ENCODE data around the gene SLC11A2.

Gene SLC11A2

GRCh38 chr12:51028813-51029150 is 2.6 kb upstream of the SLC11A2 start:
- H3K9me3 ChIP-seq (ENCODE audit: low read length): no peaks in the 10 kb centered on the region
- no peak for TF ChIP-seq CTCF (IDR thresholded peaks at IDR 0.05; ENCODE audit: low read length)
- no peak for TF ChIP-seq EZH2 (IDR thresholded peaks at IDR 0.05; ENCODE audit: borderline replicate concordance, low read length)
- H3K9ac ChIP-seq (ENCODE audit: low read length): no peak overlapping the region
- peaks cover 20% of the 10 kb centered on the region for H3K79me2 ChIP-seq (ENCODE audit: insufficient read depth, low read length)
- peaks cover 35% of the 10 kb centered on the region for H3K4me1 ChIP-seq (ENCODE audit: insufficient read depth, low read length, severe bottlenecking)
- no peak overlapping the region for H2AFZ ChIP-seq (ENCODE audit: low read length)
- no peaks in the 10 kb centered on the region for H3K27me3 ChIP-seq (ENCODE audit: insufficient read depth, low read length)
- no peak overlapping the region for H3K27ac ChIP-seq (ENCODE audit: low read depth, low read length, poor library complexity, severe bottlenecking)
- no peaks in the 10 kb centered on the region for H3F3A ChIP-seq (ENCODE audit: insufficient read depth, low read length)
- no peaks in the 10 kb centered on the region for H4K20me1 ChIP-seq (ENCODE audit: insufficient read depth, low read length)
- 0 out of 2 replicates have a peak, but pooled peaks cover 3% of the 10 kb centered on the region for H3K36me3 ChIP-seq (ENCODE audit: insufficient read depth, low read length)
- H3K9me2 ChIP-seq (ENCODE audit: low read depth, low read length): no peaks in the 10 kb centered on the region
- no peak overlapping the region for H3K4me2 ChIP-seq (ENCODE audit: low read length)
- H3K4me3 ChIP-seq (ENCODE audit: low read depth, low read length, poor library complexity, severe bottlenecking): no peak overlapping the region

GRCh38 chr12:51028126-51028812 is 2.1 kb upstream of the SLC11A2 start:
- Histone ChIP-seq H3K9me3 (ENCODE audit: low read length) (no peaks in the 10 kb centered on the region), H3K27ac (ENCODE audit: low read depth, low read length, poor library complexity, severe bottlenecking) (no peak overlapping the region), H3K4me2 (ENCODE audit: low read length) (no peak overlapping the region; the same call in 1 of the 2 replicates), H3K79me2 (ENCODE audit: insufficient read depth, low read length) (peaks cover 25% of the 10 kb centered on the region), H2AFZ (ENCODE audit: low read length) (no peak overlapping the region), H3K9me2 (ENCODE audit: low read depth, low read length) (no peaks in the 10 kb centered on the region), H3K27me3 (ENCODE audit: insufficient read depth, low read length) (no peaks in the 10 kb centered on the region), H4K20me1 (ENCODE audit: insufficient read depth, low read length) (no peaks in the 10 kb centered on the region), H3K4me1 (ENCODE audit: insufficient read depth, low read length, severe bottlenecking) (peaks cover 35% of the 10 kb centered on the region), H3K36me3 (ENCODE audit: insufficient read depth, low read length) (0 out of 2 replicates have a peak, but pooled peaks cover 3% of the 10 kb centered on the region), H3K9ac (ENCODE audit: low read length) (no peak overlapping the region), H3F3A (ENCODE audit: insufficient read depth, low read length) (no peaks in the 10 kb centered on the region), H3K4me3 (ENCODE audit: low read depth, low read length, poor library complexity, severe bottlenecking) (no peak overlapping the region)
- TF ChIP-seq EZH2 (IDR thresholded peaks at IDR 0.05; ENCODE audit: borderline replicate concordance, low read length): no peak
- peak; percentile 60 for TF ChIP-seq CTCF (IDR thresholded peaks at IDR 0.05; ENCODE audit: low read length)

- TF ChIP-seq CTCF (IDR thresholded peaks at IDR 0.05; ENCODE audit: low read length): no peak
- TF ChIP-seq EZH2 (IDR thresholded peaks at IDR 0.05; ENCODE audit: borderline replicate concordance, low read length): no peak
- H3K4me3 ChIP-seq (ENCODE audit: low read depth, low read length, poor library complexity, severe bottlenecking): no peak overlapping the region
- no peaks in the 10 kb centered on the region for H3K9me2 ChIP-seq (ENCODE audit: low read depth, low read length)
- H3K4me2 ChIP-seq (ENCODE audit: low read length): no peak overlapping the region
- no peak overlapping the region for H2AFZ ChIP-seq (ENCODE audit: low read length)
- H3K9me3 ChIP-seq (ENCODE audit: low read length): no peaks in the 10 kb centered on the region
- no peaks in the 10 kb centered on the region for H3K27me3 ChIP-seq (ENCODE audit: insufficient read depth, low read length)
- H4K20me1 ChIP-seq (ENCODE audit: insufficient read depth, low read length): no peaks in the 10 kb centered on the region
- 0 out of 2 replicates have a peak, but pooled peaks cover 3% of the 10 kb centered on the region for H3K36me3 ChIP-seq (ENCODE audit: insufficient read depth, low read length)
- H3K4me1 ChIP-seq (ENCODE audit: insufficient read depth, low read length, severe bottlenecking): peaks cover 35% of the 10 kb centered on the region
- no peak overlapping the region for H3K9ac ChIP-seq (ENCODE audit: low read length)
- H3K27ac ChIP-seq (ENCODE audit: low read depth, low read length, poor library complexity, severe bottlenecking): no peak overlapping the region
- H3K79me2 ChIP-seq (ENCODE audit: insufficient read depth, low read length): peaks cover 34% of the 10 kb centered on the region
- no peaks in the 10 kb centered on the region for H3F3A ChIP-seq (ENCODE audit: insufficient read depth, low read length)
These were observed 1.2 kb upstream of the SLC11A2 start for GRCh38 chr12:51027342-51027835.
